HepG2 (cell line): ENCODE results near the gene PPM1G. TPM values are rescaled to one million over a fixed set of nuclear protein-coding genes. Genes with fewer than 3 reads are reported as not detected.

Experiments used
- ATM ChIP-seq: fragments of 450-650 bp; IDR thresholded peaks from 2 replicates; pipeline ENCODE4 v1.7.1; 2017; ENCODE audit warnings: mild to moderate bottlenecking, borderline replicate concordance
- EP300 ChIP-seq, 3 experiments: sonication (generic) in 1 of 3; formaldehyde crosslinking in 1 of 3; IDR thresholded peaks; 2 replicates each; pipeline versions ENCODE4 v1.5.1 to v1.6.1; 2011 to 2020; ENCODE audit warnings: low read depth in 2 of 3, low read length in 2 of 3, borderline replicate concordance in 1 of 3, improper control_type of control experiment in 1 of 3, mild to moderate bottlenecking in 1 of 3, missing genetic modification reagents in 1 of 3, moderate library complexity in 1 of 3
- ETV5 ChIP-seq: IDR thresholded peaks from 2 replicates; pipeline ENCODE4 v1.6.1; 2018; ENCODE audit warnings: missing biosample characterization, missing genetic modification reagents, inconsistent platforms, borderline replicate concordance
- HDAC1 ChIP-seq: sonication (generic); formaldehyde crosslinking; IDR thresholded peaks from 2 replicates; pipeline ENCODE4 v1.5.1; 2020; ENCODE audit warnings: mild to moderate bottlenecking, missing genetic modification reagents
- HNRNPUL1 ChIP-seq: fragments of 200-400 bp; formaldehyde crosslinking; IDR thresholded peaks from 2 replicates; pipeline ENCODE4 v1.6.1; 2017; ENCODE audit warnings: low read depth, mild to moderate bottlenecking, low read length, moderate library complexity
- NONO ChIP-seq, 2 experiments: fragments of 450-650 bp in 1 of 2; sonication (generic) in 1 of 2; formaldehyde crosslinking in 1 of 2; IDR thresholded peaks in 1 of 2; conservative IDR thresholded peaks in 1 of 2; 2 replicates each; pipeline versions ENCODE4 v1.6.1 to v1.8.0; 2017 to 2022; ENCODE audit warnings: mild to moderate bottlenecking in 1 of 2, missing genetic modification reagents in 1 of 2, moderate library complexity in 1 of 2
- POLR2AphosphoS2 ChIP-seq: IDR thresholded peaks from 2 replicates; pipeline ENCODE4 v1.6.1; 2011; ENCODE audit warnings: low read depth, low read length, improper control_type of control experiment
- RFX1 ChIP-seq: fragments of 450-650 bp; IDR thresholded peaks from 2 replicates; pipeline ENCODE4 v1.6.1; 2017
- ZNF180 ChIP-seq: sonication (generic); formaldehyde crosslinking; IDR thresholded peaks from 2 replicates; pipeline ENCODE4 v1.4.0; 2020; ENCODE audit warnings: low read depth, missing genetic modification reagents, borderline replicate concordance
- ZNF431 ChIP-seq: sonication (generic); formaldehyde crosslinking; IDR thresholded peaks from 2 replicates; pipeline ENCODE4 v1.9.0; 2022; ENCODE audit warnings: missing genetic modification reagents, low read depth, mild to moderate bottlenecking, borderline replicate concordance
- ZNF619 ChIP-seq: sonication (generic); formaldehyde crosslinking; IDR thresholded peaks from 2 replicates; pipeline ENCODE4 v1.4.0; 2020; ENCODE audit warnings: mild to moderate bottlenecking, missing genetic modification reagents
- ZNF713 ChIP-seq: sonication (generic); formaldehyde crosslinking; IDR thresholded peaks from 2 replicates; pipeline ENCODE4 v1.4.0; 2020; ENCODE audit warnings: mild to moderate bottlenecking, missing genetic modification reagents
- ZSCAN20 ChIP-seq: sonication (generic); formaldehyde crosslinking; IDR thresholded peaks from 2 replicates; pipeline ENCODE4 v1.4.0; 2020; ENCODE audit warnings: missing genetic modification reagents, mild to moderate bottlenecking, borderline replicate concordance
- ZSCAN29 ChIP-seq: sonication (generic); formaldehyde crosslinking; conservative IDR thresholded peaks from 2 replicates; pipeline ENCODE4 v1.4.0; 2020; ENCODE audit warnings: mild to moderate bottlenecking, missing genetic modification reagents
- polyA plus RNA-seq, 8 experiments: library from polyadenylated mRNA; depleted of rRNA in 3 of 8; stranded (reverse) in 7 of 8; unstranded in 1 of 8; fragments of >200 nt; fragmentation: Illumina TruSeq in 4 of 8; extraction: Trizol in 4 of 8; gene quantifications; 2 replicates each; pipeline versions ENCODE4 v1.2.1 to v1.2.3, GENCODE V29; 2011 to 2016; ENCODE audit warnings: low read depth in 4 of 8, missing spikeins in 1 of 8, mixed read lengths in 1 of 8; ENCODE audit not compliant: insufficient read depth in 1 of 8
- total RNA-seq, 5 experiments: library from RNA; depleted of rRNA; stranded (reverse); fragments of >200 nt; fragmentation: Illumina TruSeq; extraction: Trizol; gene quantifications; 2 replicates each; pipeline ENCODE4 v1.2.3, GENCODE V29; 2016; ENCODE audit warnings: low read depth in 1 of 5
- TF ChIP-seq, protein P1 (sequence below): sonication (generic); formaldehyde crosslinking; IDR thresholded peaks from 2 replicates; pipeline ENCODE4 v1.8.1; 2023; ENCODE audit warnings: mild to moderate bottlenecking, moderate library complexity, missing genetic modification reagents
- TF ChIP-seq, protein P2 (sequence below): sonication (generic); formaldehyde crosslinking; conservative IDR thresholded peaks from 2 replicates; pipeline ENCODE4 v1.4.0; 2020; ENCODE audit warnings: missing genetic modification reagents
- TF ChIP-seq, protein P3 (sequence below): sonication (generic); formaldehyde crosslinking; IDR thresholded peaks from 2 replicates; pipeline ENCODE4 v1.4.0; 2020; ENCODE audit warnings: missing genetic modification reagents
- TF ChIP-seq, protein P4 (sequence below): sonication (generic); formaldehyde crosslinking; IDR thresholded peaks from 2 replicates; pipeline ENCODE4 v1.8.0; 2022; ENCODE audit warnings: missing genetic modification reagents, mild to moderate bottlenecking, moderate library complexity, borderline replicate concordance

PPM1G gene
- total and polyA plus RNA-seq, 2 of the 13 experiments (the other 11 are each of a cell fraction or from before 2014, with no cell fraction given) = 58.2 to 213 TPM

DNA sequence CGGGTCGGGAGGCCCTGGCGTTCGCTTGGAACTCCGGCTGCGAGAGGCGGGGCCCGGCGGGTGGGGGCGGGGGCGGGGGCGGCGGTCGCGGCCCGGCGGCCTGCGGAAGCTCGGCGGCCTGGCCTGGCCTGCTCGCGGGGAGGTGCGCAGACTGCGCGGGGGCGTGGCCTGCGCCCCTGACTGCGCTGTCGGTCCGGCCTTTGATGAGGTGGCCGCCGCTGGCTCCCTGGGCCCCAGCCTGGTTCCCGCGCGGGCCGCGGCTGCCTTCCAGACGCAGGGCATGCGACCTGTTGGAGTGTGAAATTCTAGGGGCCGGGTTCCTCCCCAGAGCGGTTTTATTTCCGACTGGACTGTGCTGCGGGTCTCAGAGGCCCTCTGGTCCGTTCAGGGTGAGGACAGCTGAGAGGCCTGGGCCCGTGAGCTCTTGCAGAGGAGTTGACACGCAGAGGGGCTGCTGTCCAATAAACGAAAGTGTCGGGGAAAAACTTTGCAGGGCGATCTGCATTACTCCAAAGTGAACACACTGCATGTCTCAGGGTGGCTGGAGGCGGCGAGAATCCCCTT, 19.7 kb upstream of the PPM1G start (continued):
- TF ChIP-seq NONO (IDR thresholded peaks at IDR 0.05) = no peak
- 0 out of 2 replicates have a peak, but pooled peaks have one; percentile 6 for TF ChIP-seq NONO (CRISPR knock-in tag; conservative IDR thresholded peaks at IDR 0.05)
- no peak for TF ChIP-seq POLR2AphosphoS2
- no peak for TF ChIP-seq HNRNPUL1
- TF ChIP-seq EP300 (IDR thresholded peaks at IDR 0.05; ENCODE audit: low read depth in 2 of 2, low read length in 2 of 2) = peak in 1 of 2 experiments; percentile 20; a peak in 1 of 4 replicates
- no peak for TF ChIP-seq EP300 (CRISPR knock-in tag; IDR thresholded peaks at IDR 0.05; ENCODE audit: borderline replicate concordance)
- TF ChIP-seq ZNF431 (CRISPR knock-in tag) = no peak
- TF ChIP-seq, protein P1, sequence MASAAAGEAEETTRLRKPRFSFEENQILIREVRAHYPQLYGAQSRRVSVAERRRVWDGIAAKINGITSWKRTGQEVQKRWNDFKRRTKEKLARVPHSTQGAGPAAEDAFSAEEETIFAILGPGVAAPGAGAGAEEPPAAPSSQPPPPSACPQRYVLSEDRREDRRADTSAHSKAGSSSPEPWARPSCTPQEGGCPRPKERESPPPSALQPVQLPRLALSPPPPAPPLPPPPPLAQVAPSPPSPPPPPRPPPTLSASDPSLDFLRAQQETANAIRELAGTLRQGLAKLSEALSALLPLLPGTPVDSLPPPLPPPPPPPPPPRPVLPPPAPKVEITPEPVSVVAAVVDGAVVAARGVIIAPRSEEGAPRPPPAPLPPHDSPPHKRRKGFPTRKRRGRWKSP = no peak; the same call in none of the 2 replicates
- TF ChIP-seq, protein P2, sequence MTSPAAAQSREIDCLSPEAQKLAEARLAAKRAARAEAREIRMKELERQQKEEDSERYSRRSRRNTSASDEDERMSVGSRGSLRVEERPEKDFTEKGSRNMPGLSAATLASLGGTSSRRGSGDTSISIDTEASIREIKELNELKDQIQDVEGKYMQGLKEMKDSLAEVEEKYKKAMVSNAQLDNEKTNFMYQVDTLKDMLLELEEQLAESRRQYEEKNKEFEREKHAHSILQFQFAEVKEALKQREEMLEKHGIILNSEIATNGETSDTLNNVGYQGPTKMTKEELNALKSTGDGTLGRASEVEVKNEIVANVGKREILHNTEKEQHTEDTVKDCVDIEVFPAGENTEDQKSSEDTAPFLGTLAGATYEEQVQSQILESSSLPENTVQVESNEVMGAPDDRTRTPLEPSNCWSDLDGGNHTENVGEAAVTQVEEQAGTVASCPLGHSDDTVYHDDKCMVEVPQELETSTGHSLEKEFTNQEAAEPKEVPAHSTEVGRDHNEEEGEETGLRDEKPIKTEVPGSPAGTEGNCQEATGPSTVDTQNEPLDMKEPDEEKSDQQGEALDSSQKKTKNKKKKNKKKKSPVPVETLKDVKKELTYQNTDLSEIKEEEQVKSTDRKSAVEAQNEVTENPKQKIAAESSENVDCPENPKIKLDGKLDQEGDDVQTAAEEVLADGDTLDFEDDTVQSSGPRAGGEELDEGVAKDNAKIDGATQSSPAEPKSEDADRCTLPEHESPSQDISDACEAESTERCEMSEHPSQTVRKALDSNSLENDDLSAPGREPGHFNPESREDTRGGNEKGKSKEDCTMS = no peak
- TF ChIP-seq ZSCAN20 (CRISPR knock-in tag) = no peak; the same call in 1 of the 2 replicates
- TF ChIP-seq, protein P3, sequence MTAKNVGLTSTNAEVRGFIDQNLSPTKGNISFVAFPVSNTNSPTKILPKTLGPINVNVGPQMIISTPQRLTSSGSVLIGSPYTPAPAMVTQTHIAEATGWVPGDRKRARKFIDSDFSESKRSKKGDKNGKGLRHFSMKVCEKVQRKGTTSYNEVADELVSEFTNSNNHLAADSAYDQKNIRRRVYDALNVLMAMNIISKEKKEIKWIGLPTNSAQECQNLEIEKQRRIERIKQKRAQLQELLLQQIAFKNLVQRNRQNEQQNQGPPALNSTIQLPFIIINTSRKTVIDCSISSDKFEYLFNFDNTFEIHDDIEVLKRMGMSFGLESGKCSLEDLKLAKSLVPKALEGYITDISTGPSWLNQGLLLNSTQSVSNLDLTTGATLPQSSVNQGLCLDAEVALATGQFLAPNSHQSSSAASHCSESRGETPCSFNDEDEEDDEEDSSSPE (CRISPR knock-in tag) = peak; percentile 89
- no peak for TF ChIP-seq RFX1
- TF ChIP-seq ZSCAN29 = no peak; the same call in none of the 2 replicates
- TF ChIP-seq ATM = no peak
- TF ChIP-seq ETV5 = 0 out of 2 replicates have a peak, but pooled peaks have one; percentile 20
- no peak; the same call in 1 of the 2 replicates for TF ChIP-seq HDAC1 (CRISPR knock-in tag)
- TF ChIP-seq ZNF180 (CRISPR knock-in tag) = 0 out of 2 replicates have a peak, but pooled peaks have one; percentile 40
- TF ChIP-seq, protein P4, sequence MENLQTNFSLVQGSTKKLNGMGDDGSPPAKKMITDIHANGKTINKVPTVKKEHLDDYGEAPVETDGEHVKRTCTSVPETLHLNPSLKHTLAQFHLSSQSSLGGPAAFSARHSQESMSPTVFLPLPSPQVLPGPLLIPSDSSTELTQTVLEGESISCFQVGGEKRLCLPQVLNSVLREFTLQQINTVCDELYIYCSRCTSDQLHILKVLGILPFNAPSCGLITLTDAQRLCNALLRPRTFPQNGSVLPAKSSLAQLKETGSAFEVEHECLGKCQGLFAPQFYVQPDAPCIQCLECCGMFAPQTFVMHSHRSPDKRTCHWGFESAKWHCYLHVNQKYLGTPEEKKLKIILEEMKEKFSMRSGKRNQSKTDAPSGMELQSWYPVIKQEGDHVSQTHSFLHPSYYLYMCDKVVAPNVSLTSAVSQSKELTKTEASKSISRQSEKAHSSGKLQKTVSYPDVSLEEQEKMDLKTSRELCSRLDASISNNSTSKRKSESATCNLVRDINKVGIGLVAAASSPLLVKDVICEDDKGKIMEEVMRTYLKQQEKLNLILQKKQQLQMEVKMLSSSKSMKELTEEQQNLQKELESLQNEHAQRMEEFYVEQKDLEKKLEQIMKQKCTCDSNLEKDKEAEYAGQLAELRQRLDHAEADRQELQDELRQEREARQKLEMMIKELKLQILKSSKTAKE (CRISPR knock-in tag) = no peak; the same call in 1 of the 2 replicates
- TF ChIP-seq ZNF713 (CRISPR knock-in tag) = no peak
- no peak for TF ChIP-seq ZNF619 (CRISPR knock-in tag)
